ENCODE measurements around the gene MRPL46. TPM values are rescaled to one million over a fixed set of nuclear protein-coding genes. Genes with fewer than 3 reads are reported as not detected.

MRPL46 gene
- total and polyA plus RNA-seq, 9 of the 15 experiments (the other 6 are each of a cell fraction or from before 2014, with no cell fraction given): 41.2 to 72.2 (median 49.8) TPM

GRCh38 chr15:88465633-88466224, 1.5 kb downstream of the MRPL46 start (continued):
- no peak for TF ChIP-seq SNAPC5 (CRISPR knock-in tag; IDR thresholded peaks at IDR 0.05)
- no peak for TF ChIP-seq ZNF57 (CRISPR knock-in tag; IDR thresholded peaks at IDR 0.05)
- no peak for TF ChIP-seq HDAC8 (tag; IDR thresholded peaks at IDR 0.05)
- no peak for TF ChIP-seq FOXK1 (CRISPR knock-in tag; IDR thresholded peaks at IDR 0.05; ENCODE audit: borderline replicate concordance)
- TF ChIP-seq ZNF655 (CRISPR knock-in tag; IDR thresholded peaks at IDR 0.05): no peak
- TF ChIP-seq SNIP1 (IDR thresholded peaks at IDR 0.05; ENCODE audit: low read depth): no peak
- TF ChIP-seq SRSF3 (IDR thresholded peaks at IDR 0.05; ENCODE audit: insufficient read depth, low read length): no peak
- no peak for TF ChIP-seq PURB (CRISPR knock-in tag; IDR thresholded peaks at IDR 0.05; ENCODE audit: low read depth)
- no peak for TF ChIP-seq TSC22D4 (tag; IDR thresholded peaks at IDR 0.05)
- no peak for TF ChIP-seq ETV5 (CRISPR knock-in tag; IDR thresholded peaks at IDR 0.05; ENCODE audit: low read depth)
- TF ChIP-seq AFF4 (CRISPR knock-in tag; IDR thresholded peaks at IDR 0.05): no peak
- no peak for TF ChIP-seq ZNF431 (CRISPR knock-in tag; IDR thresholded peaks at IDR 0.05)
- TF ChIP-seq KLF16 (IDR thresholded peaks at IDR 0.05): no peak
- TF ChIP-seq ZNF121 (CRISPR knock-in tag; conservative IDR thresholded peaks at IDR 0.05): no peak
- no peak for TF ChIP-seq GATAD2A (IDR thresholded peaks at IDR 0.05)
- TF ChIP-seq KDM4B (IDR thresholded peaks at IDR 0.05; ENCODE audit: borderline replicate concordance in 2 of 2, low read depth in 1 of 2): no peak
- no peak for TF ChIP-seq THRAP3 (IDR thresholded peaks at IDR 0.05; ENCODE audit: borderline replicate concordance)
- TF ChIP-seq FOSL1 (tag; conservative IDR thresholded peaks at IDR 0.05): peak; percentile 96
- TF ChIP-seq TAL1 (IDR thresholded peaks at IDR 0.05): no peak
- no peak for TF ChIP-seq ZNF766 (CRISPR knock-in tag; conservative IDR thresholded peaks at IDR 0.05)
- peak; percentile 92 for TF ChIP-seq CEBPG (CRISPR knock-in tag; IDR thresholded peaks at IDR 0.05)
- TF ChIP-seq CEBPG (tag; conservative IDR thresholded peaks at IDR 0.05 in 1 of 2, IDR thresholded peaks at IDR 0.05 in 1 of 2): peak; percentile 92 to 93
- no peak for TF ChIP-seq CGGBP1 (CRISPR knock-in tag; IDR thresholded peaks at IDR 0.05)
- TF ChIP-seq ETS1 (conservative IDR thresholded peaks at IDR 0.05; ENCODE audit: control insufficient read depth, low read depth, low read length): no peak

Data from K562 (cell line).